ENCODE data around the gene CD44. TPM values are rescaled to one million over a fixed set of nuclear protein-coding genes. Genes with fewer than 3 reads are reported as not detected.

Gene CD44
- total RNA-seq, 4 donors from 2014 or later, result 67.1 to 180 (median 84.8) TPM

DNA sequence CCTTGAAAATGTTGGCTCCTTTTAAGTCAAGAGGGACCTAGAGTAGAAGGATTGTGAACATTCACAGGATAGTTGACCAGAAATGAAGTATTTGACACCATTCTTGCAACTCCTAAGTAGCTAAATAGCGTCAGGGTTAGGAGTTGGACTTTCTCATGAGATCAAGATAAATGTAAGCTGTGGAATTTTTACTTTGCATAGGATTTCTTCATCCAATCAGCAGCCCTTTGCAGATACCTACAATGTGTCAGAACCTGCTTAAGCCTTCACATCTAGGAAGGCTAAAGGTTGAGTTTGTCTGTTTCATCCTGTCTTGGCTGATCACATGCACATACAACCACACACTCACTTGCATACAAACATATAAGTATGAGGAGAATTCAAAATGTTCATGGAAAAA lies 32.3 kb downstream of the CD44 start:
- Histone ChIP-seq H3K4me1 (peaks cover 0 to 74% (median 64%) of the 10 kb centered on the region in 4 donors), H3K27me3 (no peaks in the 10 kb centered on the region), H3K36me3 (no peaks in the 10 kb centered on the region), H3K27ac (peak overlapping the region in 3 of 4 donors; percentile 3 to 93 (median 22)), H3K4me3 (no peak overlapping the region), H3K9me3 (no peaks in the 10 kb centered on the region)
- TF ChIP-seq EP300 (IDR thresholded peaks at IDR 0.05) (no peak), CTCF (IDR thresholded peaks at IDR 0.05) (no peak), POLR2A (IDR thresholded peaks at IDR 0.05) (no peak)
- no peak for DNase-seq (ENCODE audit: low spot score in 2 of 2)
- 82 to 85% methylated on average over 1 of the region's 1 CpG for WGBS, 2 donors

- 23 to 24% methylated on average over 2 of the region's 2 CpGs for WGBS, 2 donors
- Histone ChIP-seq H3K9me3 (no peaks in the 10 kb centered on the region), H3K27ac (peak overlapping the region in 3 of 4 donors; percentile 52 to 93 (median 54)), H3K27me3 (no peaks in the 10 kb centered on the region), H3K36me3 (peaks cover 0 to 17% (median 3%) of the 10 kb centered on the region in 3 donors), H3K4me1 (peaks cover 0 to 56% (median 48%) of the 10 kb centered on the region in 4 donors), H3K4me3 (no peak overlapping the region)
- DNase-seq (ENCODE audit: low spot score in 2 of 2), result peak in 1 of 2 donors; percentile 47
- TF ChIP-seq CTCF (IDR thresholded peaks at IDR 0.05), result no peak
- peak in 1 of 2 donors; percentile 75 for TF ChIP-seq EP300 (IDR thresholded peaks at IDR 0.05)
- TF ChIP-seq POLR2A (IDR thresholded peaks at IDR 0.05), result no peak
Observed at GRCh38 chr11:35173011-35173511, 34.1 kb downstream of the CD44 start.

DNA sequence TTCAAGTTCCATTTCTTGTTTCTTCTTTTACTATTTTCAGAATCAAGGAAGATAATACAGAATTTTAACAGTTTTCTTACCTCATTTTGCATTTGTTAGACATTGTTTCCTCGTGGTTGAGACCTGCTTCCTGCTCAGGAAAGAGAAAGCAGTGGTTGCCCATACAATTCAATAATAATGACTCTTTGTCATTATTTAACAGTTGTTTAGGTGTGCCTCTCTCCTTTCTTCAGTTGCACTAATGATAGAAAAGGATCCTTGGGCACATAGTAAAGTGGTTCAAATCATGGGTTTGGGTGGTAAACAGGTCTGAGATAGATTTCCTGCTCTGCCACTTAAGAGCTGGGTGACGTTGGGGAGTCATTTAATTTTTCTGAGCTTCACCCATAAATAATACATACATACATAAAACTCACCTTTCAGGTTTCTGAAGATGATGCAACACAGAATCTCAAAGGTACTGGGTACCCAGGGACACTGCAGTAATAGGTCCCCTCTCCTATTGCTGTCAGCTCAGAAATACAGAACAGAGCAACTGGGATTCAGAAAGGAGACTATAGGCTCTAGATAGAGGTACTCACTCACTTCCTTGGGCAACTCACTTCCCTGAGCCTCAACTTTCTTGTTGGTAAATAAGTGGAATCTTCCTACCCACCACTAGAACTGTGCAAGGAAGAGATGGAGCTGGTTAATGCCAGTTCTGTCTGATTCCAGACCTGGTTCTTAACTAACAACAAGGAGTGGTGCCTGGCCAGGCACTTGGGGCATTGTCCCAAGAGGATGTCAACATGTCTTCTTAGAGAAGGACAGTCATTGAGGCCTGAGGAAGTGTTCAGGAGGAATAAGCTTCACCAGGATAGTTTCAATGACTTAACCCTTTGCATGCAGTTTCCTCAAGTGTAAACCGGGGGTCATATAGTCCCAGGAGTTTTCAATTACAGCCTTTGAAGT lies 34.9 kb downstream of the CD44 start:
- no peak for TF ChIP-seq CTCF (IDR thresholded peaks at IDR 0.05)
- no peak for TF ChIP-seq POLR2A (IDR thresholded peaks at IDR 0.05)
- TF ChIP-seq EP300 (IDR thresholded peaks at IDR 0.05), result no peak
- Histone ChIP-seq H3K27ac (peak overlapping the region in 3 of 4 donors; percentile 40 to 63 (median 52)), H3K27me3 (no peaks in the 10 kb centered on the region), H3K4me1 (peaks cover 0 to 51% (median 44%) of the 10 kb centered on the region in 4 donors), H3K4me3 (no peak overlapping the region), H3K36me3 (peaks cover 0 to 21% (median 3%) of the 10 kb centered on the region in 3 donors), H3K9me3 (no peaks in the 10 kb centered on the region)
- no peak for DNase-seq (ENCODE audit: low spot score in 2 of 2)
- WGBS, 2 donors, result 74 to 86% methylated on average over 3 of the region's 3 CpGs

DNA sequence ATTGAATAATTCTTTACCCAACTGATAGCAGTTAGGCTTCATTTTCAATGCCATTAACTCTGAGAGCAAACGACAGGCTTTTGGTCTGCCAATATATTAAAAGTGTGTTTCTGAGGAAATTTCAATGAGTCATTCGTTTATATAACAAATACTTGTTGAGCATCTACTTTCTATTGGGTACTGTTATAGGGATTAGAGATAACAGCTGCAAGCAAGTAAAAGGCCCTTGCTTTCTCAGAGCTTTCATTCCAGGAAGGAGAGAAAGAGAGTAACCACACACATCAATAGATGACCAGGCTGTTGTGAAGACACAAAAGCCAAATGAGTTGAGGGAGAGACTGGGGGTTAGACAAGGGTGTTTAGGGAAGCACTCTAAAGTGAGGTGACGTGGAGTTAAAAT lies 35.7 kb downstream of the CD44 start:
- Histone ChIP-seq H3K27me3 (no peaks in the 10 kb centered on the region), H3K27ac (peak overlapping the region in 3 of 4 donors; percentile 40 to 63 (median 52)), H3K36me3 (peaks cover 0 to 21% (median 3%) of the 10 kb centered on the region in 3 donors), H3K4me3 (no peak overlapping the region), H3K4me1 (peaks cover 3 to 56% (median 46%) of the 10 kb centered on the region in 4 donors), H3K9me3 (no peaks in the 10 kb centered on the region)
- 48 to 60% methylated on average over 3 of the region's 3 CpGs for WGBS, 2 donors
- DNase-seq (ENCODE audit: low spot score in 2 of 2), result no peak
- TF ChIP-seq EP300 (IDR thresholded peaks at IDR 0.05) (no peak), CTCF (IDR thresholded peaks at IDR 0.05) (no peak)

DNA sequence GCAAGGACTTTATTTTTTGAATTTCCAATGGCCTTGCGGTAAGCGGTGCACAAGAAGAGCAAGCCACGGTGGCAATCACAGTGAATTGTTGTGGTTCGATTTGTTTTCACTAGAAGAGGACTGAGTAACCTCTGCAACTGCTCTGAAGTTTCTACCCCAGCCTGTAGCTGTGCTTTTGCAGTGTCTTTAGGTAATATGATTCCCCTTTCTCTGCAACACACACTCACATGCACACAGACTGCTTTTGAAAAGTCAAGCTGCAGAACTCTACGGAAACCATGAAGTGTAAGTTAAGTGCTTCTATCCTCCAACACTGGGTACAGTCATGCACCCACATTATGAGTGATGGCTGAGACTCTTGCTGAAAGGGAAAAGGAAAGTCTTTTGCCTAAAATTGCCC lies 38.4 kb downstream of the CD44 start:
- H3K4me1 ChIP-seq, result peaks cover 4 to 56% (median 42%) of the 10 kb centered on the region in 4 donors
- no peaks in the 10 kb centered on the region for H3K9me3 ChIP-seq
- no peak for DNase-seq (ENCODE audit: low spot score in 2 of 2)
- H3K27me3 ChIP-seq, result no peaks in the 10 kb centered on the region
- no peak overlapping the region for H3K27ac ChIP-seq
- H3K4me3 ChIP-seq, result no peak overlapping the region
- TF ChIP-seq EP300 (IDR thresholded peaks at IDR 0.05), result no peak
- no peak for TF ChIP-seq POLR2A (IDR thresholded peaks at IDR 0.05)
- no peak for TF ChIP-seq CTCF (IDR thresholded peaks at IDR 0.05)
- 86 to 89% methylated on average over 5 of the region's 5 CpGs for WGBS, 2 donors
- peaks cover 0 to 31% (median 3%) of the 10 kb centered on the region in 3 donors for H3K36me3 ChIP-seq
